Neural cell (in vitro differentiated cells): Measurements from ENCODE around the gene PRCC. TPM values are rescaled to one million over a fixed set of nuclear protein-coding genes. Genes with fewer than 3 reads are reported as not detected.

ENCODE experiments used
- H2AFZ ChIP-seq: fragments of 200-600, 300-800 bp; sonication (generic), shearing (Covaris generic); 2 replicates; pipeline ENCODE4 v1.6.0; 2014; ENCODE audit warnings: low read depth, mild to moderate bottlenecking, antibody characterized with exemption, low read length, moderate library complexity
- H3F3A ChIP-seq: fragments of 200-600 bp; shearing (Covaris generic); 2 replicates; pipeline ENCODE4 v1.6.1; 2016; ENCODE audit warnings: mild to moderate bottlenecking, moderate library complexity, mixed read lengths, antibody characterized with exemption, low read length; ENCODE audit not compliant: insufficient read depth, poor library complexity, severe bottlenecking
- H3K27ac ChIP-seq: fragments of 200-600, 300-800 bp; sonication (generic), shearing (Covaris generic); 2 replicates; pipeline ENCODE4 v1.5.1; 2014; ENCODE audit warnings: mild to moderate bottlenecking, low read length, moderate library complexity
- H3K27me3 ChIP-seq: fragments of 300-800, 200-600 bp; sonication (generic), shearing (Covaris generic); 2 replicates; pipeline ENCODE4 v1.6.0; 2014; ENCODE audit warnings: mild to moderate bottlenecking, low read depth, low read length, moderate library complexity; ENCODE audit not compliant: insufficient read depth
- H3K36me3 ChIP-seq: fragments of 300-800, 200-600 bp; sonication (generic), shearing (Covaris generic); 2 replicates; pipeline ENCODE4 v1.5.1; 2014; ENCODE audit warnings: mild to moderate bottlenecking, antibody characterized with exemption, low read length, moderate library complexity; ENCODE audit not compliant: insufficient read depth
- H3K4me2 ChIP-seq: fragments of 300-800, 200-600 bp; sonication (generic), shearing (Covaris generic); 2 replicates; pipeline ENCODE4 v1.6.0; 2014; ENCODE audit warnings: mild to moderate bottlenecking, low read length
- H3K4me3 ChIP-seq: fragments of 300-800, 200-600 bp; sonication (generic), shearing (Covaris generic); 2 replicates; pipeline ENCODE4 v1.5.1; 2014; ENCODE audit warnings: mild to moderate bottlenecking, low read length, moderate library complexity
- H3K79me2 ChIP-seq: fragments of 200-600 bp; shearing (Covaris generic); replicated peaks from 2 replicates; pipeline ENCODE4 v1.6.0; 2014; ENCODE audit warnings: mild to moderate bottlenecking, low read length, moderate library complexity; ENCODE audit not compliant: insufficient read depth
- H3K9ac ChIP-seq: fragments of 300-800, 200-600 bp; sonication (generic), shearing (Covaris generic); 2 replicates; pipeline ENCODE4 v1.6.1; 2016; ENCODE audit warnings: mild to moderate bottlenecking, low read length, mixed read lengths
- H3K9me2 ChIP-seq: fragments of 200-600 bp; shearing (Covaris generic); 2 replicates; pipeline ENCODE4 v1.6.1; 2016; ENCODE audit warnings: mild to moderate bottlenecking, low read length, mixed read lengths; ENCODE audit not compliant: insufficient read depth
- H3K9me3 ChIP-seq: fragments of 200-600, 300-800 bp; sonication (generic), shearing (Covaris generic); 2 replicates; pipeline ENCODE4 v1.6.1; 2016; ENCODE audit warnings: mild to moderate bottlenecking, mixed run types, low read length, moderate library complexity, mixed read lengths
- H4K20me1 ChIP-seq: fragments of 200-600 bp; shearing (Covaris generic); 2 replicates; pipeline ENCODE4 v1.6.1; 2016; ENCODE audit warnings: mild to moderate bottlenecking, mixed run types; ENCODE audit not compliant: insufficient read depth
- EP300 ChIP-seq: fragments of 450-650 bp; conservative IDR thresholded peaks from 2 replicates; pipeline ENCODE4 v1.6.1; 2014; ENCODE audit warnings: antibody characterized with exemption, mild to moderate bottlenecking, moderate library complexity; ENCODE audit not compliant: poor library complexity, severe bottlenecking
- EZH2 ChIP-seq: fragments of 200-600, 300-800 bp; shearing (Covaris generic), sonication (generic); IDR thresholded peaks from 2 replicates; pipeline ENCODE4 v1.6.1; 2014; ENCODE audit warnings: antibody characterized with exemption, low read length, borderline replicate concordance, mild to moderate bottlenecking; ENCODE audit not compliant: insufficient read depth, poor library complexity, severe bottlenecking
- MXI1 ChIP-seq: fragments of 450-650 bp; conservative IDR thresholded peaks from 2 replicates; pipeline ENCODE4 v1.6.1; 2014; ENCODE audit warnings: antibody characterized with exemption, mild to moderate bottlenecking; ENCODE audit not compliant: poor library complexity, severe bottlenecking
- POLR2AphosphoS5 ChIP-seq: IDR thresholded peaks from 2 replicates; pipeline ENCODE4 v1.6.1; 2012
- RAD21 ChIP-seq: fragments of 450-650 bp; conservative IDR thresholded peaks from 2 replicates; pipeline ENCODE4 v1.6.1; 2014; ENCODE audit warnings: antibody characterized with exemption, mild to moderate bottlenecking, moderate library complexity
- SMC3 ChIP-seq: fragments of 450-650 bp; conservative IDR thresholded peaks from 2 replicates; pipeline ENCODE4 v1.6.1; 2014; ENCODE audit warnings: antibody characterized with exemption, mild to moderate bottlenecking, moderate library complexity; ENCODE audit not compliant: poor library complexity
- TAF1 ChIP-seq: IDR thresholded peaks from 2 replicates; pipeline ENCODE4 v1.6.1; 2012; ENCODE audit warnings: low read depth
- polyA plus RNA-seq: library from polyadenylated mRNA; depleted of rRNA; stranded (reverse); fragments of >200 nt; gene quantifications from 2 replicates; pipeline ENCODE4 v1.2.3, GENCODE V29; 2014
- TF ChIP-seq, protein P1 (sequence below): IDR thresholded peaks from 2 replicates; pipeline ENCODE4 v1.6.1; 2012; ENCODE audit warnings: borderline replicate concordance
- TF ChIP-seq, protein P2 (sequence below): fragments of 450-650 bp; IDR thresholded peaks from 2 replicates; pipeline ENCODE4 v1.5.1; 2014; ENCODE audit warnings: antibody characterized with exemption, mild to moderate bottlenecking, moderate library complexity; ENCODE audit not compliant: poor library complexity, severe bottlenecking

The PRCC gene
- polyA plus RNA-seq, 1 donor from 2014 or later, result 17.5 TPM

DNA sequence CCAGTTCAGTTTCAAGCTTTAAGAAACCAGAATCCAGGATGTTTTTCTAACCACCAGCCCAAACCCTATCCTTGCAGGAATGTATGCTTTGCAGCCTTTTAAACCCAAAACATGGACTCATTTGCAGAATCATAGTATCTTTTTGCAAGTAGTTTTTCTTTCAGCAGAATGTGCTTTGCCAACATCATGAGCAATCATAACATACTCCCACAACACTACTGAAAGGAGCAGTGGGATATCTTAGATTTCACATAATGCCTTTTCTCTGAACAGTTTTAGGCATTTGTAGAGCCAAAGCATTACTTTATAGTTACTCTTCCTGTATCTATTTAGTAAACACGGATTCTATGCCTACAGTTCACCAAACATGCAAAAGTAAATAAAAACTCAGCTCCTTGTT lies 59.3 kb downstream of the PRCC start:
- no peaks in the 10 kb centered on the region for H3K36me3 ChIP-seq
- no peak overlapping the region for H3K9ac ChIP-seq
- no peak for TF ChIP-seq MXI1
- no peak for TF ChIP-seq TAF1
- TF ChIP-seq EZH2, result no peak
- TF ChIP-seq RAD21, result no peak
- TF ChIP-seq SMC3, result no peak
- TF ChIP-seq, protein P1, sequence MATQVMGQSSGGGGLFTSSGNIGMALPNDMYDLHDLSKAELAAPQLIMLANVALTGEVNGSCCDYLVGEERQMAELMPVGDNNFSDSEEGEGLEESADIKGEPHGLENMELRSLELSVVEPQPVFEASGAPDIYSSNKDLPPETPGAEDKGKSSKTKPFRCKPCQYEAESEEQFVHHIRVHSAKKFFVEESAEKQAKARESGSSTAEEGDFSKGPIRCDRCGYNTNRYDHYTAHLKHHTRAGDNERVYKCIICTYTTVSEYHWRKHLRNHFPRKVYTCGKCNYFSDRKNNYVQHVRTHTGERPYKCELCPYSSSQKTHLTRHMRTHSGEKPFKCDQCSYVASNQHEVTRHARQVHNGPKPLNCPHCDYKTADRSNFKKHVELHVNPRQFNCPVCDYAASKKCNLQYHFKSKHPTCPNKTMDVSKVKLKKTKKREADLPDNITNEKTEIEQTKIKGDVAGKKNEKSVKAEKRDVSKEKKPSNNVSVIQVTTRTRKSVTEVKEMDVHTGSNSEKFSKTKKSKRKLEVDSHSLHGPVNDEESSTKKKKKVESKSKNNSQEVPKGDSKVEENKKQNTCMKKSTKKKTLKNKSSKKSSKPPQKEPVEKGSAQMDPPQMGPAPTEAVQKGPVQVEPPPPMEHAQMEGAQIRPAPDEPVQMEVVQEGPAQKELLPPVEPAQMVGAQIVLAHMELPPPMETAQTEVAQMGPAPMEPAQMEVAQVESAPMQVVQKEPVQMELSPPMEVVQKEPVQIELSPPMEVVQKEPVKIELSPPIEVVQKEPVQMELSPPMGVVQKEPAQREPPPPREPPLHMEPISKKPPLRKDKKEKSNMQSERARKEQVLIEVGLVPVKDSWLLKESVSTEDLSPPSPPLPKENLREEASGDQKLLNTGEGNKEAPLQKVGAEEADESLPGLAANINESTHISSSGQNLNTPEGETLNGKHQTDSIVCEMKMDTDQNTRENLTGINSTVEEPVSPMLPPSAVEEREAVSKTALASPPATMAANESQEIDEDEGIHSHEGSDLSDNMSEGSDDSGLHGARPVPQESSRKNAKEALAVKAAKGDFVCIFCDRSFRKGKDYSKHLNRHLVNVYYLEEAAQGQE, result no peak
- TF ChIP-seq, protein P2, sequence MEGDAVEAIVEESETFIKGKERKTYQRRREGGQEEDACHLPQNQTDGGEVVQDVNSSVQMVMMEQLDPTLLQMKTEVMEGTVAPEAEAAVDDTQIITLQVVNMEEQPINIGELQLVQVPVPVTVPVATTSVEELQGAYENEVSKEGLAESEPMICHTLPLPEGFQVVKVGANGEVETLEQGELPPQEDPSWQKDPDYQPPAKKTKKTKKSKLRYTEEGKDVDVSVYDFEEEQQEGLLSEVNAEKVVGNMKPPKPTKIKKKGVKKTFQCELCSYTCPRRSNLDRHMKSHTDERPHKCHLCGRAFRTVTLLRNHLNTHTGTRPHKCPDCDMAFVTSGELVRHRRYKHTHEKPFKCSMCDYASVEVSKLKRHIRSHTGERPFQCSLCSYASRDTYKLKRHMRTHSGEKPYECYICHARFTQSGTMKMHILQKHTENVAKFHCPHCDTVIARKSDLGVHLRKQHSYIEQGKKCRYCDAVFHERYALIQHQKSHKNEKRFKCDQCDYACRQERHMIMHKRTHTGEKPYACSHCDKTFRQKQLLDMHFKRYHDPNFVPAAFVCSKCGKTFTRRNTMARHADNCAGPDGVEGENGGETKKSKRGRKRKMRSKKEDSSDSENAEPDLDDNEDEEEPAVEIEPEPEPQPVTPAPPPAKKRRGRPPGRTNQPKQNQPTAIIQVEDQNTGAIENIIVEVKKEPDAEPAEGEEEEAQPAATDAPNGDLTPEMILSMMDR, result no peak
- TF ChIP-seq EP300, result no peak
- TF ChIP-seq POLR2AphosphoS5, result no peak
- H3K27me3 ChIP-seq, result no peaks in the 10 kb centered on the region
- no peaks in the 10 kb centered on the region for H3K9me2 ChIP-seq
- H3K4me2 ChIP-seq, result no peak overlapping the region
- H3K9me3 ChIP-seq, result no peaks in the 10 kb centered on the region
- H3K79me2 ChIP-seq, result no peaks in the 10 kb centered on the region
- H4K20me1 ChIP-seq, result no peaks in the 10 kb centered on the region
- H3K27ac ChIP-seq, result no peak overlapping the region
- no peaks in the 10 kb centered on the region for H3F3A ChIP-seq
- H2AFZ ChIP-seq, result no peak overlapping the region
- H3K4me3 ChIP-seq, result no peak overlapping the region

DNA sequence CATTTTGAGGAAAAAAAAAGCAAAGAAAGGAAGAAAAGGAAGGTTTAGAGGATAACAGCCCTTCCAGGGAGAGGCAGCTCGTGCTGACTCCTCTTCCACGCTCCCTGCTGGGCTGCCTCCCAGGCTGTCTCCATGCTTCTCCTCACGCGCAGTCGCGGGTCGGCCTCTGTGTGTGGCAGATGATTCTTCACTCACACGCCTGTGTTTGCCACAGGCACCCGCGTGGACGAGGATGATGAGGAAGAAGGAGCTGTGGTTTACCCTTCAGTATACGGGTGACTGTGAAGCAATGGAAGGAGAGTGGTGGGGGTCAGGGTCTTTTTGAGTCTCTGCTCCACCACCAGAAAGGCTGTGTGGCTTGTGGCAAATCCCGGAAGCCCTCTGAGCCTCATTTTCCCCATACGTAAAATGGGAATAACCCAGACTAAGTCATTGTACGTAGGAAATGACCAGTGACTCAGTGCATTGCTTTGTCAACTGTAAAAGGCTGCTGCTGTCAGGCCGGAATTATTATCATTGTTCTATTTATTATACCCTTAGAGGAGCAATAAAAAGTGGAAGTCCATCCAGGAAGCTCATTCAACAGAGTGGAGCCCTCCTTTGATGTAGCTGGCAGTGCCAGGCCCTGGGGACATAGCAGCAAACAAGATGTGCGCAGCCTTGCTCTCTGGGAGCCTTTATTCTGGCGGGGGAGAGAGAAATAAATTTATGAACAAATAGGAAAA lies 61.2 kb downstream of the PRCC start:
- Histone ChIP-seq H3K4me3 (peak overlapping the region; percentile 41), H3K27ac (peak overlapping the region; percentile 48), H3K79me2 (no peaks in the 10 kb centered on the region), H3K27me3 (no peaks in the 10 kb centered on the region), H3K9me2 (no peaks in the 10 kb centered on the region), H2AFZ (peak overlapping the region; percentile 3), H3F3A (no peaks in the 10 kb centered on the region), H3K36me3 (no peaks in the 10 kb centered on the region), H3K4me2 (peak overlapping the region; percentile 19), H4K20me1 (no peaks in the 10 kb centered on the region), H3K9me3 (no peaks in the 10 kb centered on the region), H3K9ac (peak overlapping the region; percentile 11)
- TF ChIP-seq, protein P2, result no peak
- peak; percentile 32 for TF ChIP-seq POLR2AphosphoS5
